ENCODE measurements around the gene AMH.

GRCh38 chr19:2243274-2244124 lies 5.6 kb upstream of the AMH start:
- TF ChIP-seq CTCF (IDR thresholded peaks at IDR 0.05) (no peak), POLR2A (IDR thresholded peaks at IDR 0.05) (no peak)
